NCI-H1694 (cell line): Measurements from ENCODE around the gene ZNF74.
"Not testable (repeated sequence)": the region's sequence is repeated elsewhere in the genome, so short reads cannot be mapped to it uniquely, and the experiment has no call there.

ENCODE experiments used
- DNase-seq: peaks from one replicate; lab custom pipeline; 2025; lab: John Stamatoyannopoulos, UW

ZNF74 gene

GRCh38 chr22:20376281-20376680 lies 17.7 kb upstream of the ZNF74 start:
- not testable (repeated sequence) for DNase-seq

GRCh38 chr22:20376983-20377382 lies 17.0 kb upstream of the ZNF74 start:
- not testable (repeated sequence) for DNase-seq

- no peak for DNase-seq
Observed at GRCh38 chr22:20378110-20378509, 15.8 kb upstream of the ZNF74 start.

GRCh38 chr22:20378684-20379083 lies 15.3 kb upstream of the ZNF74 start:
- not testable (repeated sequence) for DNase-seq

GRCh38 chr22:20380486-20380885 lies 13.5 kb upstream of the ZNF74 start:
- no peak for DNase-seq

- no peak for DNase-seq
Observed at GRCh38 chr22:20383538-20383937, 10.4 kb upstream of the ZNF74 start.

GRCh38 chr22:20384171-20384570 lies 9.8 kb upstream of the ZNF74 start:
- DNase-seq = no peak

- DNase-seq = no peak
Observed at GRCh38 chr22:20384865-20385264, 9.1 kb upstream of the ZNF74 start.

GRCh38 chr22:20386336-20386735 lies 7.6 kb upstream of the ZNF74 start:
- no peak for DNase-seq

- no peak for DNase-seq
Observed at GRCh38 chr22:20386972-20387371, 7.0 kb upstream of the ZNF74 start.

- DNase-seq = no peak
Observed at GRCh38 chr22:20388200-20388599, 5.8 kb upstream of the ZNF74 start.

- no peak for DNase-seq
Observed at GRCh38 chr22:20389288-20389687, 4.7 kb upstream of the ZNF74 start.

GRCh38 chr22:20390394-20390907 lies 3.5 kb upstream of the ZNF74 start:
- DNase-seq = no peak

GRCh38 chr22:20391222-20391621 lies 2.7 kb upstream of the ZNF74 start:
- DNase-seq = no peak

- DNase-seq = not testable (repeated sequence)
Observed at GRCh38 chr22:20392365-20392881, 1.5 kb upstream of the ZNF74 start.

GRCh38 chr22:20392983-20393704 lies 807 bp upstream of the ZNF74 start:
- DNase-seq = no peak

GRCh38 chr22:20395181-20395906 lies 1.4 kb downstream of the ZNF74 start:
- no peak for DNase-seq

GRCh38 chr22:20395907-20396287 lies 1.9 kb downstream of the ZNF74 start:
- no peak for DNase-seq

- DNase-seq = no peak
Observed at GRCh38 chr22:20396639-20397038, 2.7 kb downstream of the ZNF74 start.

- no peak for DNase-seq
Observed at GRCh38 chr22:20397498-20397897, 3.5 kb downstream of the ZNF74 start.

- no peak for DNase-seq
Observed at GRCh38 chr22:20398420-20398819, 4.5 kb downstream of the ZNF74 start.

- DNase-seq = no peak
Observed at GRCh38 chr22:20399866-20400605, 6.1 kb downstream of the ZNF74 start.
